ENCODE measurements around the gene ZNF436.

- TF ChIP-seq CTCF (IDR thresholded peaks at IDR 0.05), result no peak
- no peak for TF ChIP-seq POLR2AphosphoS5 (IDR thresholded peaks at IDR 0.05; ENCODE audit: low read depth, low read length)
- TF ChIP-seq SIN3A (IDR thresholded peaks at IDR 0.05; ENCODE audit: borderline replicate concordance, insufficient read depth, low read depth, low read length), result no peak
Measured at GRCh38 chr1:23339632-23340031, 30.0 kb downstream of the ZNF436 start.
